Lung microvascular endothelial cell (primary cell): Measurements from ENCODE around the gene EXOC6. TPM values are rescaled to one million over a fixed set of nuclear protein-coding genes. Genes with fewer than 3 reads are reported as not detected.
A peak's percentile ranks its signal among the peaks of the same experiment; 100 is the strongest.

ENCODE experiments used
- DNase-seq, 2 donors: peaks; one replicate each; pipeline versions ENCODE4 v3.0.0 to v3.0.0-alpha.2; 2010; ENCODE audit warnings: low read depth in 2 of 2
- total RNA-seq: library from RNA; depleted of rRNA; stranded (reverse); fragments of >200 nt; gene quantifications from 2 replicates; pipeline ENCODE4 v1.2.1, GENCODE V29; 2014

Gene EXOC6
- total RNA-seq, 1 donor from 2014 or later = 390 TPM

DNA sequence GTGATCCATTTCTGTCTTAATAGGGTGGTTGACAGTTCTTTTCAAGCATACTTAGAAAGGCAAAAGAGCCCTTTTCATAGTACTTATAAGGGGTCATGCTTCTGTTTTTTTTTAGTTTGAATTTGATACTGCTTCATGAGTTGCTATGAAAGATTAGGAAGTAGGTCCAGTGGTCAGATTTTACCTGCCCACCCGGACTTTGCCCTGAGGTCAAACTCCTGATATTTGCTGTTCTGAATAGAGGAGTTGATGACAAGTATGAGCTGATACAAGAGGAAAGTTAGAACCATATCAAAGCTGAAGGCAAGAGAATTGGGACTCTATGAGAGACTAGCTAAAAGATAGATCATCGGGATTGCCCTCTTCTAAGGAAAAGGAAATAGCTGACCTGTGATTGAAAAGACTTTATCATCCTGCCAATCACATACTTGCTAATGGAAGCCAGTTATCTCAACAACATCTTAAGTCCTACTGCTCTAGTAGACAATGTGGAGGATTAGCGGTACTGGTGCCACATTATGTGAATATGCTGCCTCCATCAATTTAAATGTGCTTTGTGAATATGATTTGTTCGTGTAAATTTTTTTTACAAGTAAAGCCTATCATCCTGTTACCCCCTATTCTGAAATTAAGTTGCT, 174.8 kb downstream of the EXOC6 start:
- no peak for DNase-seq

DNA sequence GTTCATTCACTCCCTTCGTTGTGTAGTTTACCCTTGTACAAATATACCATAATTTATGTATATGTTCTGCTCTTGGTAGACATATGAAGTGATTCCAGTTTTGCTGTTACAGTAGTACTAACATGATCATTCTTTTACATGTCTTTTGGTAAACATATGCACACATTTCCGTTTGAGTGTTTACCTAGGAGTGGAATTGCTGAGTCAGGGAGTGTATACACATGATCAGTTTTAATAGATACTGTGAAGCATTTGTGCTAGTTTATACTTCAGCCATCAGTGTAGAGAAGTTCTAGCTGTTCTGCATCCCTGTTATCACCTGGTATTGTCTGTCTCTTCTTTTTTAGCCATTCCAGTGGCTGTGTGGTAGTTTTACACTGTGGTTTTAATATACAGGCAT, 177.8 kb downstream of the EXOC6 start:
- no peak for DNase-seq

- no peak for DNase-seq
Observed at GRCh38 chr10:93027508-93027907, 179.2 kb downstream of the EXOC6 start.

DNA sequence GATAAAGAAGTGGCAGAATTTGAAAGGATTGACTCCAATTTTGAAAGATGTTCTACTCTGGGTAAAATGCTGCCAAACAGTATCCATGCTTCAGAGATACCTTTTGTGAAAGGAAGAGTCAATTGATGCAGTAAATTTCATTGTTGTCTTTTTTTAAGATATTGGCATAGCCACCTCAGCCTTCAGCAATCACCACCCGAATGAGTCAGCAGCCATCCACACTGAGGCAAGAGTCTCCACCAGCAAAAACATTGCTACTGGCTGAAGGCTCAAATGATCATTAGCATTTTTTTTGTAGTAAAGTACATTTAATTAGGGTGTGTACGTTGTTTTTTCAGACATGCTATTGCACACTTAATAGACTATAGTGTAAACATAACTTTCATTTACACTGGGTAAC, 180.6 kb downstream of the EXOC6 start:
- DNase-seq = peak in 1 of 2 donors; percentile 44

DNA sequence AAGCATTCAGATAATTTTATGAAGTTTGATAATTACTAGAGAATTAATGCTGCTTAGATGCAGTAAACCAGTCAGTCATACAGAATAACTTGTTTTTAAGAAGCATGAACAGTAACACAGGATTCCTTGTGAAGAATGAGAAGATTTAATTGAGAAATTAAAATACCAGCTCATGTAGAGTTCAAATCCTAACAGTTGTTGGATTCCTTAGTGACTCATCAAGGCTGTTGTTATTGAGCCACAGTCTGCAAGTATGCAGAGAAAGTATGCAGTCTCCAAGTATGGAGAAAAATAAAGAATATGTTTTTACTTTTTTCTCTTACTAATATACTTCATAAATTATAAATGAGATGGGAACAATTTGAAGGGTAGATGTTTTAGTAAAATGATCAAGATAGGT, 182.1 kb downstream of the EXOC6 start:
- peak in 1 of 2 donors; percentile 52 for DNase-seq

- no peak for DNase-seq
Observed at GRCh38 chr10:93032105-93032808, 183.9 kb downstream of the EXOC6 start.

GRCh38 chr10:93032809-93033137, 184.5 kb downstream of the EXOC6 start:
- no peak for DNase-seq

GRCh38 chr10:93034426-93034825, 186.1 kb downstream of the EXOC6 start:
- no peak for DNase-seq

GRCh38 chr10:93039110-93039509, 190.8 kb downstream of the EXOC6 start:
- no peak for DNase-seq

- no peak for DNase-seq
Observed at GRCh38 chr10:93039721-93040120, 191.4 kb downstream of the EXOC6 start.

DNA sequence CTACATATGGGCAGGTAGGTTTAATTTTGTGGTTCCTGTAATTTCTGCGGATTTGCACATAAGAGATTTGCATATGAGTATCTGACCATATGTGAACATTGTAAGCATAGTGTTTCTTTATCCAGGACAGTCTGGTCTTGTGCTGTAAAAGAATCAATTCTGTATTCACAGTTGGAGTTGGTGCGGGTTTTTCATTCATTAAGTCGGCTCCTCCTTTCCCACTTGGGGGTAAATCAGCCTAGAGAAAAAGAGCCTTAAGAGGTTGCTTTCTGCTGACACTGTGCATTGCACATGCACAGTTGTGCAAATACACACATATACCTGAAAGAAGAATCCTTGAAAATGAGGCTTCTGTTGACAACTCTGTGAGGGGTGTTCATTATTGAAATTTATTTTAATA, 206.2 kb downstream of the EXOC6 start:
- DNase-seq = no peak

DNA sequence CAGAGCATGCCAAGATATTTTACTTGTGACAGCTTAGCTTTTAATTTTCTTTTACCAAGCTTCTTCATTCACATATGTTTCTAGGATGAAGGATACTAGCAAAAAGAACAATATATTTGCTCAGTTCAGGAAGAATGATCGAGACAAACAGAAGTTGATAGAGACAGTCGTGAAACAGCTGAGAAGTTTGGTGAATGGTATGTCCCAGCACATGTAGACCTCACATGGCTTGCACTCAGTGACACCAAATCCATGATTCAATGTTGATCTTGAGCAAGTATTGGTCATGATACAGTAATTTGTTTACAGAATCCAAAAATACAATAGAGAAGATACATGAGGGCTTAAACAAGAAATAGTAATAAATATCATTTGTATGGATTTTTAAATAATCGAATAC, 209.8 kb downstream of the EXOC6 start:
- DNase-seq = no peak

GRCh38 chr10:93059975-93060886, 211.9 kb downstream of the EXOC6 start, which contains the start of gene CYP26C1:
TSS of gene CYP26C1 (plus strand) at chr10:93060798. CDS start at chr10:93061264, 466 bp downstream.
- no peak for DNase-seq

DNA sequence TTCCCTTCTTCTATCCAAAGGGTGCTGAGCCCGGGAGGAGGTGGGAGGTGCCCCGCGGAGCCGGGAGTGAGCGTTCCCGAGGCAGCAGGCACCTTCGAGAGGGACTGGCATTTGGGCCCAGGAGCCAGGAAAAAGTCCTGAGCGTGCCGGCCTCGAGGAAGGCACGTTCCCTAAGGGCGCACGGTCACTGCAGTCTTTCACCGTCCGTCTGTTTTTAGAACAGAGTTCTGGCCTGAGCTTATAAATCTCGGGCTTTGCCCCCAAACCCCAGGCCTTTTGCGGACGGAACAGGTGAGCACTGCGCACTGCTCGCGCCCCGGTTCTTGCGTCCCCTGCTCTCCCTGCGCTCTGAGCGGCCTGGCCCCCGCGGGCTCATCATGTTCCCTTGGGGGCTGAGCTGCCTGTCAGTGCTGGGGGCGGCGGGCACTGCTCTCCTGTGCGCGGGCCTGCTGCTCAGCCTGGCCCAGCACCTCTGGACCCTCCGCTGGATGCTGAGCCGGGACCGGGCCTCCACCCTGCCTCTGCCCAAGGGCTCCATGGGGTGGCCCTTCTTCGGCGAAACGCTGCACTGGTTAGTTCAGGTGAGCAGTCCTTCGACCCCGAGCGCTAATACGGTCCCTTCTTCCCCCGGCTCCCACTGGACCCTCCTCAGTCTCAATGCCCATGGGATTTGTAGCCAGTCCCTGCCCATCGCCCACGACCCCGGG, 212.7 kb downstream of the EXOC6 start:
- no peak for DNase-seq

GRCh38 chr10:93061594-93062513, 213.5 kb downstream of the EXOC6 start:
- DNase-seq = peak; percentile 23 to 79

DNA sequence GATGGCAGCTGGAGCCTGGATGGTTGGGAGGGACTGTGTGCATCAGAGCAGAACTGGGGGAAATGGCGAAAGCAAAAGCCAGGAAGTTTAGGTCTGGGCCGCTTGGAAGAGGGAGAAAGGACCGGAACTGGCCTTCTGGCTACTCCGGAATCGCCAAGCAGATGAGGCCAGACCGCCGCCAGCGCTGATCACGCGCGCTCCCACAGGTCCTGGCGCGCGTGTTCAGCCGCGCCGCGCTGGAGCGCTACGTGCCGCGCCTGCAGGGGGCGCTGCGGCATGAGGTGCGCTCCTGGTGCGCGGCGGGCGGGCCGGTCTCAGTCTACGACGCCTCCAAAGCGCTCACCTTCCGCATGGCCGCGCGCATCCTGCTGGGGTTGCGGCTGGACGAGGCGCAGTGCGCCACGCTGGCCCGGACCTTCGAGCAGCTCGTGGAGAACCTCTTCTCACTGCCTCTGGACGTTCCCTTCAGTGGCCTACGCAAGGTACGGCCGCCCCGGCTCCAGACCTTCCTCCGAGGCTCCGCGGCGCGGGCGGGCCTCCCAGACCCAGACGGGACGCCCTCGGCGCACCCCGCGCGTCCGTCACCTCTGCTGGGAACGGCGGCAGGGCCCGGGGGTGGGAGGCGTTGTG, 214.3 kb downstream of the EXOC6 start:
- DNase-seq = peak; percentile 78 to 93

DNA sequence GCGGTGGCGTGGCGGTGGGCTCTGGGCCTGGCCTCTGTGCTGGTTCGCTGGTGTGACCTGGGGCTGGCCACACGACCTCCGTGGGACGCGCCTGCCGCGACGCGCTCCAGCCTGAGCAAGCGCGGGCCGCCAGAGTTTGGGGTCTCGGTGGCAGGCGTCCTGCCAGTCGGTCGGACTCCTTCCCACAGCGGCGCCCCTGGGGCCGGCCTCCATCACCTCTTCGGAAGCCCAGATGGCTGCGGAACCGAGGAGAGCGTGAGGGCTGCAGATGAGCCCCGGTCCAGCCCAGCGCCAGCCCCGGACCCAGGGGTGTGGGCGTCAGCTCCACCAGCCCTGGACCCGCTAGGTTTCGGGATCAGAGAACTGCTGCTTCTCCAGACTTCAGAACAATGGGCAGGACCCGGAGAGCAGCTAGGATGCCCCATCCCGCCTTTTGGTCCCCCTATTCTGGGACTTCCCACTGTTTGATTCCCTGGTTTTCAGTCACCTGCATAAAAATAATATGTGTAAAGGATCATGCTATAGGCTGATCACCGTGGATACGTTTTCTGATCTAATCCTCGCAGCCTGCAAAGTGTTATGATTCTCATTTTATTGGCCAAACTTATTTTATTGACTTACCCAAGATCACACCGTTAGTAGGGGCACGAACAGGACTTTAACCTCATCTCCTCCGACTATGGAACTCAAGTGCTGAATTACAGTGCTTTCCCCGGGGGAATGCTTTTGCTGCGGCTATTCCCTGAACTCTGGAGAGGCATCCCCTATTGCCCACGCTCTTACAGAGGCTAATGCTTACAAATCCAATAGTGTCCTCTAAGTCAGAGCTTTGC, 215.0 kb downstream of the EXOC6 start:
- DNase-seq = no peak

- DNase-seq = no peak
Observed at GRCh38 chr10:93063977-93064660, 215.8 kb downstream of the EXOC6 start.
